Cardiac muscle cell (in vitro differentiated cells and primary cell): ENCODE data around the gene ABHD10. TPM values are rescaled to one million over a fixed set of nuclear protein-coding genes. Genes with fewer than 3 reads are reported as not detected.

Experiments used
- DNase-seq, 2 donors: peaks; one replicate each; pipeline versions ENCODE4 v3.0.0 to v3.0.0-alpha.2; 2010 to 2017; ENCODE audit warnings: low read depth in 1 of 2, low spot score in 1 of 2
- H3K27ac ChIP-seq: fragments of 200-600 bp; sonication (generic); 2 replicates; pipeline ENCODE4 v1.5.1; 2016
- H3K27me3 ChIP-seq: fragments of 200-600 bp; sonication (generic); 2 replicates; pipeline ENCODE4 v1.6.0; 2016; ENCODE audit warnings: control low read depth
- H3K36me3 ChIP-seq: fragments of 200-600 bp; sonication (generic); 2 replicates; pipeline ENCODE4 v1.5.1; 2016; ENCODE audit warnings: control low read depth
- H3K4me1 ChIP-seq: fragments of 200-600 bp; sonication (generic); 2 replicates; pipeline ENCODE4 v1.8.1; 2017; ENCODE audit warnings: low read depth, mild to moderate bottlenecking, mixed run types
- H3K4me3 ChIP-seq: fragments of 200-600 bp; sonication (generic); 2 replicates; pipeline ENCODE4 v1.5.1; 2016; ENCODE audit warnings: mild to moderate bottlenecking
- H3K9me3 ChIP-seq: fragments of 200-600 bp; sonication (generic); 2 replicates; pipeline ENCODE4 v1.5.1; 2017; ENCODE audit warnings: low read depth, mild to moderate bottlenecking, control low read depth
- CTCF ChIP-seq: IDR thresholded peaks from 2 replicates; pipeline ENCODE4 v1.5.1; 2012; ENCODE audit warnings: low read depth, mild to moderate bottlenecking, low read length
- polyA plus RNA-seq: library from polyadenylated mRNA; unstranded; fragments of >200 nt; fragmentation: Nextera tagmentation; extraction: Ambion mirVana; gene quantifications from 2 replicates; pipeline ENCODE4 v1.2.1, GENCODE V29; 2016
- total RNA-seq: library from RNA; depleted of rRNA; stranded (reverse); fragments of >200 nt; gene quantifications from 2 replicates; pipeline ENCODE4 v1.2.3, GENCODE V29; 2016

ABHD10 gene
- total and polyA plus RNA-seq, 2 experiments from 2014 or later: 22.6 to 37.6 TPM

DNA sequence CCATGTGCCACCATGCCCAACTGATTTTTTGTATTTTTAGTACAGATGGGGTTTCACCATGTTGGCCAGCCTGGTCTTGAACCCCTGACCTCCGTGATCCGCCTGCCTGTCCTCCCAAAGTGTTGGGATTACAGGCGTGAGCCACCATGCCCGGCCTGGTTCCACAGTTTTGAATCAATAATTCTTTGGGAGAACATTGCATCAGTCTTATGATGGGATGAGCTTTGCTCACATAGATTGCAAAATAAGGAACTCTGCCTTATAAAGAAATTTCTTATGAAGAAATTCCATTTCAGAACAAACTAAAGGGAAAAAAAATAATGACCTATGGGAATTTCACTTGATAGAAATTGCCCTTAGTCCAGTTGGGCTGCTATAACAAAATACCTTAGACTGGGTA is 39.9 kb downstream of the ABHD10 start:
- DNase-seq: no peak
- TF ChIP-seq CTCF: no peak
- no peak overlapping the region for H3K27ac ChIP-seq
- no peaks in the 10 kb centered on the region for H3K36me3 ChIP-seq
- no peak overlapping the region for H3K4me3 ChIP-seq
- no peaks in the 10 kb centered on the region for H3K9me3 ChIP-seq
- no peaks in the 10 kb centered on the region for H3K4me1 ChIP-seq
- H3K27me3 ChIP-seq: peaks cover 32% of the 10 kb centered on the region

DNA sequence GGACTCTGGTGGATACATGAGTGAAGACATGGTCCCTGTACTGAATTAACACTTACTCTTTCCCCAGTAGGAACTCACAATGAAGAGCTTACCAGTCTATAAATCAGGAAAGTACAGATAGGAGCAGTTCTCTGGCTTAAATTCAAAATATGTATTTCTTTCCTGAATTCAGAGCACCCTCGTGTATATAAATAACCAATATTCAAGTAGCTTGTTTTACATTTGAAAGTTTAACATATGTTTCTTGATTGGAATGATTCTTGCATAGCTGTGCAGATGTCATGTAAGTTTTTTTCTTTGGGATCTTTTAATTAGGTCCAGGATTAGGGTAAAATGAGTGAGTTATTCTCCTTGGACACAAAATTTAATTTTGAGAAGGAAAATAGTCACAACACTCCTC is 40.9 kb downstream of the ABHD10 start:
- Histone ChIP-seq H3K27me3 (peaks cover 32% of the 10 kb centered on the region), H3K9me3 (no peaks in the 10 kb centered on the region), H3K4me1 (no peaks in the 10 kb centered on the region), H3K27ac (no peak overlapping the region), H3K4me3 (no peak overlapping the region), H3K36me3 (no peaks in the 10 kb centered on the region)
- no peak for TF ChIP-seq CTCF
- DNase-seq: no peak

- no peak for DNase-seq
- peaks cover 24% of the 10 kb centered on the region for H3K27me3 ChIP-seq
- no peak for TF ChIP-seq CTCF
- no peaks in the 10 kb centered on the region for H3K9me3 ChIP-seq
- no peaks in the 10 kb centered on the region for H3K36me3 ChIP-seq
- no peaks in the 10 kb centered on the region for H3K4me1 ChIP-seq
- H3K27ac ChIP-seq: no peak overlapping the region
- H3K4me3 ChIP-seq: no peak overlapping the region
Measured at GRCh38 chr3:112020674-112021085, 41.9 kb downstream of the ABHD10 start.

DNA sequence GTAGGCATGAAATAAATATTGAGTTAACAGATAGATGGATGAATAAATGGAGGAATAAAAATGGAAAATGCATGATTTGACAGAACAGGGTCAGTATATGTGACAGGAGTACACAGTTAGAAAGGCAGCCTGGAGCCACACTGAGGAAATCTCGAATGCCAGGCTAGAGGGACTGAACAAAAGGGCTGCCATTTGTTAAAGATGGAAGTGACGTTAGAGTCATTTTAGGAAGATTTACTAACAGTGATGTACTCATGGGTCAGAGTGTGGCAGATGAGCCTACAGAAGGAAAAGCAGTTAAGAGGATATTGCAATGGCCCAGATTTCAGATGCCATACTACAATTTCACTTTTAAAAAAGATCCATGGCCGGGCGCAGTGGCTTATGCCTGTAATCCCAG is 48.3 kb downstream of the ABHD10 start:
- TF ChIP-seq CTCF: no peak

GRCh38 chr3:112027826-112028225 is 49.0 kb downstream of the ABHD10 start:
- Histone ChIP-seq H3K27ac (no peak overlapping the region), H3K9me3 (no peaks in the 10 kb centered on the region), H3K27me3 (peaks cover 11% of the 10 kb centered on the region), H3K36me3 (no peaks in the 10 kb centered on the region), H3K4me3 (no peak overlapping the region), H3K4me1 (peaks cover 25% of the 10 kb centered on the region)
- peak; percentile 15 to 75 for DNase-seq
- no peak for TF ChIP-seq CTCF

More for the DNA sequence above, 48.3 kb downstream of the ABHD10 start:
- Histone ChIP-seq H3K4me3 (no peak overlapping the region), H3K36me3 (no peaks in the 10 kb centered on the region), H3K27me3 (peaks cover 11% of the 10 kb centered on the region), H3K27ac (no peak overlapping the region), H3K9me3 (no peaks in the 10 kb centered on the region), H3K4me1 (peaks cover 25% of the 10 kb centered on the region)
- DNase-seq: no peak

- Histone ChIP-seq H3K9me3 (no peaks in the 10 kb centered on the region), H3K36me3 (no peaks in the 10 kb centered on the region), H3K4me3 (no peak overlapping the region), H3K4me1 (peaks cover 34% of the 10 kb centered on the region), H3K27me3 (peaks cover 5% of the 10 kb centered on the region), H3K27ac (no peak overlapping the region)
- DNase-seq: no peak
- no peak for TF ChIP-seq CTCF
Measured at GRCh38 chr3:112030901-112031300, 52.1 kb downstream of the ABHD10 start.
